Stimulated activated CD4-positive, alpha-beta T cell treated with anti-CD3 and anti-CD28 coated beads, Interleukin-4, amount 100 ng/mL, for 4 hours (primary cell): Measurements from ENCODE around the gene RARA.
"Not testable (repeated sequence)": the region's sequence is repeated elsewhere in the genome, so short reads cannot be mapped to it uniquely, and the experiment has no call there.

Experiments
- DNase-seq, 2 experiments: peaks; one replicate each; pipeline ENCODE4 v3.0.0-alpha.2; 2020

The RARA gene

GRCh38 chr17:40361063-40361924 is 52.3 kb downstream of the RARA start:
- no peak for DNase-seq

DNA sequence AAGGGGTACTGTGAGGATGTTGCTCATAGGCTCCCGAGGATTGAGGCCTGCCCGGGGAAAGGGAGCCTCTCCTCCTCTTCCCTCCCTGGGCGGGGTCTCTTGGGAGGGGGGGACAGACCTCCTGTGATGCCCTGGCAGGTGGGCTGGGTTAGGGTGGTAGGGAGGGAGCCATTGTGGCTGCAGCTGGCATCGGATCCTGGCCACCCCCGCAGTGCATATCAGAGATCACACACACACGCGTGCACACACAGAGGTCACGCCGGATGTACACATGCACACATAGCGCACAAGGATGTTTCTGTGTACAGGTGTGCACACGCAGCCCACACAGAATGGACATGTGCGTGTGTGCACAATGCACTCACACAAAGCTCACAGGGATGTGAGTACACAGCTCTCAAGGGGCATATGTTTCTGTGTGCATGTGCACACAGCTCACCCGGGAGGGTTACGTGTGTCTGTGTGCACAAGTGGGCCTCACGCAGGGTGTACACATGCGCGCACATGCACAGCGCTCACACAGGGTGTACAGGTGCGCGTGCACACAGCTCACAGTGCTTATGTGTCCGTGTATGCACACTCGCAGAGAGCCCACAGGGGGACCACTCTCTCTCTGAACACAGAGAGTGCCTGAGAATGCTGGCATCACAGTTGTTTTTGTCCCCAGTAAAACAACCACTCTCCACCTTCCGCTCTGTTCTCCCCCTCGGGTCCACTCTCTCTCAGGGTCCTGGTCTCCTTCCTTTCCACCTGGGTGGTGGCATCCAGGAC is 53.1 kb downstream of the RARA start:
- DNase-seq, result no peak

DNA sequence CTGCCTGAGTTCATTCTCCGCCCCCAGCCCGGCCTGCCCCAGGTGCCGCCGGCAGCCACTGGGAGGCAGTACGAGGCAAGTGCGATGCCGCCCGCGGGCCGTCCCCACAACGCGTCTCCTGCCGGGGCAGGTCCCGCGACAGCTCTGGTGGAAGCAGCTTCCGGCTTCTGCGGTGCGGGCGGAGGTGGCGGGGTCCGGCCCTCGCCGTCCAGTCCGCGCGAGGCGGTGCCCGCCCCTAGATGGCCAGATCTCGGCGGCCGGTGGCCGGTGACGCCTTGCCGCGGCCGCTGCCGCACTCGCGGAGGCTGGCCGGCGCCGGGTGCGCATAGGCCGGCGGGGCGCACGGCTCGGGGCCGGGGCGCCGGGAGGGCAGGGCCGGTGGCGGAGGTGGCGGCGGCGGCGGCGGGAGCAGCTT is 53.7 kb downstream of the RARA start:
- peak; percentile 76 to 83 for DNase-seq

DNA sequence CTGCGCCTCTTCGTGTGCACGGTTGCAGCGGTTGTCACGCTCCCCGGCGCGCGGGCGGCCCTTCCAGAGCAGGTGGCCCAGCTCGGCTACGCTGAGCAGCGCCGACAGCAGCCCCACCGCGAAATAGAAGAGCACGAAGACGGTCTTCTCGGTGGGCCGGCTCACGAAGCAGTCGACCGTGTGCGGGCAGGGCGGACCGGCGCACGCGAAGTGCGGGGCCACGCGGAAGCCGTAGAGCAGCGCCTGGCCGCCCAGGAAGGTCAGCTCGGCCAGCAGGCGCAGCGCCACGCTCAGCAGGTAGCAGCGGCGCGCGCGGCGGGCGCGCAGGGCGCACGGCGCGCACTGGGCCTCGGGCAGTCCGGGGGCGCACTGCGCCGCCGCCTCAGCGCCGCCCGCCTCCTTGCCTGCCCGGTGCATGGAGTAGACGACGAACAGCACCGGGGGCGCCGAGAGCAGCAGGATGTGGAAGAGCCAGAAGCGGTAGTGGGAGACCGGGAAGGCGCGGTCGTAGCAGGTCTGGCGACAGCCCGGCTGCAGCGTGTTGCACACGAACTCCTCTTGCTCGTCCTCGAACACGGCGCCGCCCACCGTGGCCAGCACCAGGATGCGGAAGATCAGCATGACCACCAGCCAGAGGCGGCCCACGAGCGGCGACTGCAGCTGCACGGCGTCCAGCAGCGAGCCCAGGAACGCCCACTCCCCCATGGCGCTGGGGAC is 54.3 kb downstream of the RARA start:
- peak in 1 of 2 experiments; percentile 33 for DNase-seq

DNA sequence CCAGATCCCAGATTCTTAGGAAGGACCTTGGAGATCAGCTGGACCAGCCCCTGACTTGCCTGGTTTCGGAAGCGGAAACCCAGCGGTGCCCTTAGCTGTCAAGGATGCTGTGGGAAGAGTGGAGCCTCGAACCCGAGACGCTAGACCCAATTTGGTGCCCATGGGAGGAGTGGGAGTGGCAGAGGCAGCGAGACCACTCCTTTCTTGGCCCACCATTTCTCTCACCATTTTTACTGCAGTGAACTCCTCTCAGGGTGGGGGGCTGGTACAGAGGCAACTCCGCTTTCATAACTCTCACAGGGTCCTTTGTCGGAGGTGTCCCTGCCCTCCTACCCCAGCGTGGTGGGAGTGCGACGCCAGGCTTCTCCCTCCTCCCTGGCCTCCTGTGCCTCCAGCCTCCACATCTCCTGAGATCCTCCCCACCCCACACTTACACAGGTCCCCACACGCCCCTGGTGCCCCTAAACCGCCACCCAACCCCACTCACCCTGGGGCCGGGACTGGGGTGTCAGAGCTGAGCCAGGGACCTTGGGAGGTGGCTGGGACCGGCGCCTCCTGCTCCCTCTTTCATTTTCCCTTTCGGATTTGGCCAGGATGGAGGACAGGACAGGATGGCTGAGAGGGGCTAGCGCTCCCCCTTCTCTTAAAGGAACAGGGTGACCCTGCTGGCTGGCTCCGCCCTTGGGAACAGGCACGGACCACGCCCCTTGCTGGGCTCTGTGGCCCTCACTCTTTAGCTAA is 55.3 kb downstream of the RARA start, which contains the start of gene GJD3:
Gene GJD3 (minus strand): TSS at position 617 of the 741 bp plus-strand sequence. CDS start 922 bp downstream, outside the sequence.
- DNase-seq, result no peak

- DNase-seq, result no peak
Measured at GRCh38 chr17:40364906-40365305, 55.9 kb downstream of the RARA start.

DNA sequence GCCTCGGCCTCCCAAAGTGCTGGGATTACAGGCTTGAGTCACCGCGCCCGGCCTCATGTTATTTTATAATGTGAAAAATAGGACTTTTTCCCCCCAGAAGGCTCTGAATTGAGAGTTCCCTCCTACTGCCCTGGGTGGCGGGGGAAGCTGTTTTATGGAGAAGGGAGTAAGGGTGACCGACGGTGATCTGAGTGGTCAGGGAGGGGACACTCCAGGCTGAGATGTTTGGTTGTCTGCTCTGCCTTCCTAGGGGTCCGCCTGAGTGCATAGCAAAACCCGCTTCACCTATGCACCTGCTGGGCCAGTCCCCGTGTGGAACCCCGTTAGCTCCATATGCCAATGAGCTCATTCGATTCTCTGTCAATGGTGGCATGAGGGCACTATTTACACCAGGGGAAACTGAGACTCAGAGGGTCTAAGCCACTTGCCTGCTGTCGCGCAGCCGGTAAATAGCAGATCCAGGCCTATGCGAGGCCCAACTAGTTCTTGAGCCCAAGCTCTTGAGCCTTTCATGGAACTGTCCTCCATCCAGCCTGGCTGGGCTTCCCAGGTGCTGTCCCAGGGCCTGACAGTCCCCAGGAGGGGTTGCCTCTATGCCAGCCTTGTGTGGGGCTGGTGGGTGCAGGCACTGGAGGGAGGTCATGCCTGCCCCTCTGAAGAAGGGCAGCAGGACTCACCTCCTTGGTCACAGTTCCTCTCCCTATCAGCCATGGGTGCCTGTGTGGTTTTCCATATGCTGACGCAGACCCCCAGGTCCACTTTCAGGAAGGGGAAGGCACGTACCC is 57.3 kb downstream of the RARA start:
- no peak for DNase-seq

DNA sequence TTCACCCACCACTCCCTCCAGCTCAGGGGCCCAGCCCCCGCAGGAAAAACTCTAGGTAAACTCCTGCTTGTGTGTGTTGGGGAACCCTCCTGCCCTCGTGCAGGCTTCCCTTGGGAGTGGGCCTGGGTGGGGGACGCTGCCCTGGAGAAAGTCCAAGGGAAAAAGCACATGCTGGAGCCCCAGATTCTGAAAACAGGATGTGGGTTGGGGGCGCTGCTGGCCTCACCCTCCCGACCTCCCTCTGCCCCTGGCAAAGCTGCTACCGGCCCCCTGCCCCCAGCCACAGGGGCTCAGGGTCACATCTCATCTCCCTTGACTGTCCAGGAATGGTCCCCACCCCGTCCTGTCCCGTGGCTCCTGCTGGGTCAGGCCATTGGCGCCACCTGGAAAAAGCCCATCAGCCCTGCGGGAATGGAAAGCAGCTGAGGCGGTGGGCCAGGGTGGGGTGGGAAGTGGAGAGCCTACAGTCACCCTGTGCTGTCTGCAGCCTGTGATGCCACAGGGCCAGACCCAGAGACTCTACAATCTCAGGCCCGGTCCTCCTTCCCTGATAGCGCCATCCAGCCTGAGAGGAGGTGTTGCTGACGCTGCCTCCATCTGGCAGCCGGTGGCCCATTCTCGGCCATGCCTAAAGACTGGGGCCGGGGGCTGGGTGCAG is 58.0 kb downstream of the RARA start:
- no peak for DNase-seq

GRCh38 chr17:40367728-40368127 is 58.7 kb downstream of the RARA start:
- not testable (repeated sequence) for DNase-seq

GRCh38 chr17:40369923-40370322 is 60.9 kb downstream of the RARA start:
- DNase-seq, result no peak

DNA sequence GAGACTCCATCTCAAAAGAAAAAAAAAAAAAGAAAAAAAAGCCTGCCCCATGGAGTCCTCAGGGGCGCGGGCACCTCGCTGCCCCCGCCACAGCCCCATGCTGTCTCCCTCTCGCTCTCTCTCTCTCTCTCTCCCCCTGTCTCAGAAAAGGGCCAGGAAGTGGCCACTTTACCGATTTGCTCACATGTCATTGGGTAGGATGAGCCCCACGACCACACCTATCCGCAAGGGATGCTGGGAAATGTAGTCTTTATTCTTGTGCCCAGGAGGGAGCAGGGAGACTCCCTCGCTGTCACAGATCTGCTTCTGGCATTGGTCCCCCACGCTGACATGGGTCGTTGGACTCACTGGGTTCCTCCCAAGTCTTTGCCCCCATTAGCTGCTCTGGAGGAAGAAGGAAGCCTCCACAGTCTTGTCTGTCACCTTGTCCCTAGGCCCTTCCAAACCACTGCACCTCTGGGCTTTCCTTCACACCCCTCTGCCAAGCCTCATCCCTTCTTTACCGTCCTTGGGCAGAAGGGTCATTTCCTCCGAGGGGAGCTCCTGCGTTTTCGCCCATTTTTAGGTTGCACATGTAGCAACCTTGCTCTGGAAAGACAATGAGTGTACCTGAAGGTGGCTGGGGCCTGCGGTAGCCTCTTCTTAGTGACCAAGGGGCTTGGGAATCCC is 62.4 kb downstream of the RARA start:
- no peak for DNase-seq

DNA sequence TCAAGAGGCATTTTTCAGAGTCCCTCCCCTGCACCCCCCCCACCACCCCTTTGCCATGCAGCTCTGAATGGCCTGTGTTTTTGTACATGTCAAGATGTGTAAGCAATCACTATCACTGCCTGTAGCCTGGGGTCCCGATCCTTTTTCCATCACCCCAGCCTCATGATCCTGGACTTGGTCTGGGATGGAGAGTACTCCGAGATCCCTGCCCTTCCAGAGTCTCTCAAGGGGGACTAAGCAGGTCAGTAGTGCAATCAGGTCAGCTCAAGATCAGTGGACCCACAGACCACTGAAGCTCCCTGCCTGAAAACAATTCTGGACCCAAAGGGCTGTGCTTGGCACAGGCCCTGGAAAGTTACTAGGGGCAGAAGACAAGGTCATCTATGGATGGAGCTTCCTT is 63.1 kb downstream of the RARA start:
- no peak for DNase-seq

GRCh38 chr17:40372644-40373043 is 63.7 kb downstream of the RARA start:
- DNase-seq, result not testable (repeated sequence)

- no peak for DNase-seq
Measured at GRCh38 chr17:40373324-40373723, 64.3 kb downstream of the RARA start.

- no peak for DNase-seq
Measured at GRCh38 chr17:40373999-40374398, 65.0 kb downstream of the RARA start.

DNA sequence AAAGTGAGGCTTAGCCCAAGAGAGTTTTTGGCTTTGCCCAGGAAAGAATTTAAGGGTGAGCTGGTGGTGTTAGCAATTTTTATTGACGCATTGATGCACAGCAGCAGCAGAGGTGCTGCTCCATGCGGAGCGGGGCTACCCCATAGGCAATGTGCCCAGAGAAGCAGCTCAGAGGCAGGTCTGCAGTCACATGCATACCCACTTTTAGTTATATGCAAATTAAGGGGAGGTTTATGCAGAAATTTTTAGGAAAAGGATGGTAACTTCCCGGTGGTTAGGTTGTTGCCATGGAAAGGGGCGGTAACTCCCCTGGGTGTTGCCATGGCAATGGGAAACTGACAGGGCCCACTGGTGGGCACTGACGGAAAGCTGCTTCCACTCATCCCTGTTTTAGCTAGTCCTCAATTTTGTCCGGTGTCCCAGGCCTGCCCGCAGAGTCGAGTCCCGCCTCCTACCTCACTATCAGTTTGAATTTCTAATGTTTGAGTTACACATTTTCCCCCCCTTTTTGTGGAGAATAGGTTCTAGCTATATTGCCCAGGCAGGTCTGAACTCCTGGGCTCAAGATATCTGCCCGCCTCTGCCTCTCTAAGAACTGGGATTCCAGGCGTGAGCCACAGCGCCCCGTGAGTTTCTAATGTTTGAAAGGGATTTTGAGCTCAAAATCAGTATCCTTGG is 66.0 kb downstream of the RARA start:
- no peak for DNase-seq

DNA sequence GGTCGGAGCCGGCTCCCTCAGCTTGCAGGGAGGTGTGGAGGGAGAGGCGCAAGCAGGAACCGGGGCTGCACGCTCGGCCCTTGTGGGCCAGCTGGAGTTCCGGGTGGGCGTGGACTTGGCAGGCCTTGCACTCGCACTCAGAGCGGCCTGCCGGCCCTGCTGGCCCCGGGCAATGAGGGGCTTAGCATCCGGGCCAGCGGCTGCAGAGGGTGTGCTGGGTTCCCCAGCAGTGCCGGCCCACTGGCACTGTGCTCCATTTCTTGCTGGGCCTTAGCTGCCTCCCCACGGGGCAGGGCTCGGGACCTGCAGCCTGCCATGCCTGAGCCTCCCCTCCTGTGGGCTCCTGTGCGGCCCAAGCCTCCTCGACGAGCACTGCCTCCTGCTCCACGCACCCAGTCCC is 66.8 kb downstream of the RARA start:
- not testable (repeated sequence) for DNase-seq

- not testable (repeated sequence) for DNase-seq
Measured at GRCh38 chr17:40376541-40376940, 67.6 kb downstream of the RARA start.

GRCh38 chr17:40377832-40378231 is 68.9 kb downstream of the RARA start:
- no peak for DNase-seq

DNA sequence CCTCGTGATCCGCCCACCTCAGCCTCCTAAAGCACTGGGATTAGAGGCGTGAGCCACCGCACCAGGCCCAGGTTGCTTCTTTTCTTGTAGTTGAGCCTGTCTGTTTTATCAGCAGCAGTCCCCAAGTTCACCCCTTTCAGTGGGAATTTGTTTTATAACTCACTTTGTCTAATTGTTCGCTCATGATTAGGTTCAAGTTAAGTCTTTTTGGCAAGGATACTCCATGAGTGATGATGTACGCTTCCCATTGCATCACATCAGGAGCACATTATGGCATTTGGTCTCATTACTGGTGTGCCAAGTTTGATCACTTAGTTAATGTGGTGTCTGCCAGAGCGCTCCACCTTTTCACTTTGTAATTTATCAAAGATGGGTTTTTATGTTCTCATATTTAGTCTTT is 70.0 kb downstream of the RARA start:
- no peak for DNase-seq
